Stimulated activated CD8-positive, alpha-beta memory T cell treated with anti-CD3 and anti-CD28 coated beads, Interleukin-7, amount 100 ng/mL, for 48 hours (primary cell): ENCODE data around the gene LRP8.
"Not testable (repeated sequence)": the region's sequence is repeated elsewhere in the genome, so short reads cannot be mapped to it uniquely, and the experiment has no call there.

Experiments used
- DNase-seq, 2 donors: peaks; one replicate each; pipeline ENCODE4 v3.0.0-alpha.2; 2020; ENCODE audit warnings: low read depth in 1 of 2; ENCODE audit errors: extremely low read depth in 1 of 2

Gene LRP8

DNA sequence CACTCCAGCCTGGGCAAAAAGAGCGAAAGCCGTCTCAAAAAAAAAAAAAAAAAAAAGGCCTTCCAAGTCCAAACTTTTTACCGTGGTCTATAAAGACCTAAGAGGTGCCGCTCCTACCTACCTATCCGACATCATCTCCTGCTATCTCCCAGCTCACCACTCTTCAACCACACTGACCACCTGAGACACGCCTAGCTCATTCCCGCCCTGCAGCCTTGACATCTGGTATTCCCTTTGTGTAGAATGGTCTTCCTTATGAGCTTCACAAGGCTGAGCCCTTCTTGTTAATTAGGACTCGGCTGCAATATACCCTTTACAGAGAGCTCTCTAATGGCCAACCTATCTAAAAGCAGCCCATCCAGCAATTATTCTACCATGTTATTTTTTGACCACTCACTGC is 90.2 kb downstream of the LRP8 start:
- no peak for DNase-seq

DNA sequence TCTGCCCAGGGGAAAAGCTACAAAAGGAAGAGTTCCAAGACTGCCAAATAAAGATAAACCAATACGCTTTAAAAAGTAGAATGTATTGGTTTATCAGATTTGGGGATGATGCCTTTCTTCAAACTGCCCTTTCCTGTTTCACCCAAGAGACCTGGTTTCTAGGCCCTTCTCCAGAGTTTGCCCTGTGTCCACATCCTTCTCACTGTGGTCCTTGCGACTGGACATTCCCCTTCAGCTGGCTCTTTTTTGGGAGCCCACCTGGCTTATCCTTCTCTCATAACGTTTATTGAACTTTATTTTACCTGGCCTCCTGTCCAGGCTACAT is 106.9 kb downstream of the LRP8 start:
- no peak for DNase-seq

- DNase-seq = peak; percentile 88 to 97
Observed at GRCh38 chr1:53220171-53220961, 107.5 kb downstream of the LRP8 start, which contains the start of gene CZIB. Gene CZIB (minus strand): TSS chr1:53220634. CDS start chr1:53220575, 59 bp downstream.

GRCh38 chr1:53219711-53220110 is 108.2 kb downstream of the LRP8 start:
- DNase-seq = no peak

GRCh38 chr1:53218201-53218600 is 109.7 kb downstream of the LRP8 start:
- DNase-seq = no peak

DNA sequence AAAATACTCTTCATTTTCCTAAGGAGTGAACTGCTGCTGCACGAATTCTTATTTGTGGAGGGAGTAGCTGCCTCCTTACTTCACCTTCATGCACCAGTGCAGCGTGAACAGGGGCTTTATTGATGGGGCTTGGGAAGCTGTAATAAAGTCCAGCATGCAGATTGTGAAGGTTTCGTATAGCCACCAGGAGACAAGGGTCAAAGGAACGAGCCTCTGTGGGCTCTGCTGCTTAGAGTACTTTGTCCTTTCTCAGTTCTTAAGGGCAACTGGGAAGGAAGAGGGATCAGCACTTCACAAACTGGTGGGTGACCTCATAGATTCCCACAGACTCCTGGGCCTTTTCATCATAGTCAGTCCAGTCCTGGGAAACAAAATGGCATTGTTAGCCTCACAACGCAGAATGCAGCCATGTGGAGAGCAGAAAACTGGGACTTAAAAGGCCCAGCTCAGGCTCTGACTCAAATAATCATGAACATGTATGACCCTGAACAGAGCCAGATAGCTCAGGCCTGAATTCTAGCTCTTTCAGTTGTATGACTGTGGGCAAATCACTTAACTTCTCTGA is 113.4 kb downstream of the LRP8 start:
- no peak for DNase-seq

DNA sequence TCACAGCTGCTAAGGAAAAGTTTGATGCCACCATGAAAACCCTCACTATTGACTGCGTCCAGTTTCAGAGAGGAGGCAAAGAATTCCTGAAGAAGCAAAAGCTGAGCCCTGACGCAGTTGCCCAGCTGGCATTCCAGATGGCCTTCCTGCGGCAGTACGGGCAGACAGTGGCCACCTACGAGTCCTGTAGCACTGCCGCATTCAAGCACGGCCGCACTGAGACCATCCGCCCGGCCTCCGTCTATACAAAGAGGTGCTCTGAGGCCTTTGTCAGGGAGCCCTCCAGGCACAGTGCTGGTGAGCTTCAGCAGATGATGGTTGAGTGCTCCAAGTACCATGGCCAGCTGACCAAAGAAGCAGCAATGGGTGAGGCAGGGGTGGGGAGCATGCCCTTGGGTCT is 116.9 kb downstream of the LRP8 start:
- DNase-seq = no peak

DNA sequence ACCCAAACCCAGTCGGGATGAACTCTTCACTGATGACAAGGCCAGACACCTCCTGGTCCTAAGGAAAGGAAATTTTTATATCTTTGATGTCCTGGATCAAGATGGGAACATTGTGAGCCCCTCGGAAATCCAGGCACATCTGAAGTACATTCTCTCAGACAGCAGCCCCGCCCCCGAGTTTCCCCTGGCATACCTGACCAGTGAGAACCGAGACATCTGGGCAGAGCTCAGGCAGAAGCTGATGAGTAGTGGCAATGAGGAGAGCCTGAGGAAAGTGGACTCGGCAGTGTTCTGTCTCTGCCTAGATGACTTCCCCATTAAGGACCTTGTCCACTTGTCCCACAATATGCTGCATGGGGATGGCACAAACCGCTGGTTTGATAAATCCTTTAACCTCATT is 117.5 kb downstream of the LRP8 start:
- DNase-seq = no peak

DNA sequence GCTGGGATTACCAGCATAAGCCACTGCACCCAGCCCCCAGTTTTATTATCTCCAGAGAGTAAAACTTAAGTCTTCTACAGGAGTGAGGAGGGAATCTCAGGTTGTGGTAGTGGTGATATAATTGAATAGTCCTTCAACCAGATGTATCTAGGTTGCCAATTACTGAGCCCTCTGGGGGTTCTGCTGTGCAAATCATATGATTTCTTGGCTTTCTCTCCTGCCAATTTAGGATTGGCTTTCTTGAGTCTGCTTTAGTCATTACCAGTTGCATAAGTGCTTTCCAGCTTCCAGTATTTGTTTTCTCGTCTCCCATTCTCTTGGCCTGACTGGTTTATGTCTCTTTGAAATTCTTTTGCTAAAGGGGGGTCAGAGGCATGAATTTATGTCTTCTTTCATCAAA is 120.1 kb downstream of the LRP8 start:
- DNase-seq = no peak

GRCh38 chr1:53206735-53207379 is 121.0 kb downstream of the LRP8 start:
- DNase-seq = no peak

- not testable (repeated sequence) for DNase-seq
Observed at GRCh38 chr1:53206083-53206685, 121.7 kb downstream of the LRP8 start.

GRCh38 chr1:53205496-53205895 is 122.4 kb downstream of the LRP8 start:
- not testable (repeated sequence) for DNase-seq

- DNase-seq = no peak
Observed at GRCh38 chr1:53203466-53203865, 124.4 kb downstream of the LRP8 start.

- DNase-seq = no peak
Observed at GRCh38 chr1:53198241-53198651, 129.6 kb downstream of the LRP8 start.

- no peak for DNase-seq
Observed at GRCh38 chr1:53197291-53198200, 130.3 kb downstream of the LRP8 start.

- peak; percentile 87 to 92 for DNase-seq
Observed at GRCh38 chr1:53196485-53197290, 131.2 kb downstream of the LRP8 start, which contains the start of gene CPT2. Gene CPT2 (plus strand): TSS chr1:53196824. CDS start chr1:53196944, 120 bp downstream.

DNA sequence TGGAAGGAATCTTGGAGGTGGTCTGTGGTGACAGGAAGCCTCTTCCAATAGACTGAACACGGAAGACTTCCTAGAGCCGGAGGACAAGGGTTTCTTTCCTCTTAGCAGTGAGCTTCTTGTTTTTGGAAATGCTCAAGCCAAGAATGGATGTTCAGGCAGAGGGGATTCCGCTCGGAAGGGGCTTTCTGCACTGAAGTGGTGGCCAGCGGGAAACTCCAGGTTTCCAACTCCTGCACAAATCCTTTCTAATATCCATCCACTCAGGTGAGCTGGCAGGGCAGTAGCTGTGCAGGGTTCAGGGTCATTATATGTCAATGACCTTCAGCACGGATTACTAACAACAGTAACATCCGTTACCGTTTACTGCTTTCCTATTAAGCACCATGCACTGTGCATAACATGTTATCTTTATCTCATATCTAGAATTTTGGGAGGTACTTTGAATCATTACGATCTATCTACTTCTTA is 131.8 kb downstream of the LRP8 start:
- no peak for DNase-seq

DNA sequence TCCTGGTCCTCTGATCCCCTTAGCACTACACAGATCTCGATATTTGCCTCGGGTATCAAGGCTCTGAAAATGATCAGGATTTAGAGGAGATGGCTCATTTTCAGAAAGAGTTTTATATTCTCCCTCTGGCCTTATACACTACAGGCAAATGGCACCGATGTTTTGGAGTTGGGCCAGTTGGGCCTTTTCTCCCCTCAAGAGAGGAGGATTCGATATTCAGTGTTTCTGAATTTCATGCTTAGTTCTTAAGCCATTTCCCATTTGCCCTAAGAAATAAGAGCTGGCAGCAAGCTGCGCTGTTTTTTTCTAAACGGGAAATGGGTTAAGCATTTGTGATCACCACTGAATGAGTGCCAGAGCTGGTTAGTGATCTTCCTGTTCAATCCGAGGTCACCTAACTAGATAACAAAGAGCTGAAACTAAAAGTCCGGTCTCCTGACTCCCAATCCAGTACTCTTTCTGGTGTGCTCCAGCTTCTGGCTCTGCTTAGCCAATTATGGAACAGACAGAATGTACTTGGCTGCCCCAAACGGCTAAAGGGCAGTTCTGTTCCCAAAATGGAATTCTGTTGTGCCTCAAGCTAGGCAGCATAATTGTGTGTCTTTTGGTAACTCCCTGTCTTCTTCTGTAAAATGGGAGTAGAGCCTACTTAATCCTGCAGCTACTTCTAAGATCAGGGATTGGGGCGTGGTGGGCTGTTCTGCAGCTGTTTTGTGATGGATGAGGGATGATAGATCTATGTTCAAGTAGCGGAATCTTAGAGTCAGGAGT is 132.4 kb downstream of the LRP8 start:
- no peak for DNase-seq
